ENCODE measurements around the gene KIR2DL3. TPM values are rescaled to one million over a fixed set of nuclear protein-coding genes. Genes with fewer than 3 reads are reported as not detected.
"Not testable (repeated sequence)": the region's sequence is repeated elsewhere in the genome, so short reads cannot be mapped to it uniquely, and the experiment has no call there.

The KIR2DL3 gene
- total RNA-seq, 4 donors from 2014 or later = not detected

DNA sequence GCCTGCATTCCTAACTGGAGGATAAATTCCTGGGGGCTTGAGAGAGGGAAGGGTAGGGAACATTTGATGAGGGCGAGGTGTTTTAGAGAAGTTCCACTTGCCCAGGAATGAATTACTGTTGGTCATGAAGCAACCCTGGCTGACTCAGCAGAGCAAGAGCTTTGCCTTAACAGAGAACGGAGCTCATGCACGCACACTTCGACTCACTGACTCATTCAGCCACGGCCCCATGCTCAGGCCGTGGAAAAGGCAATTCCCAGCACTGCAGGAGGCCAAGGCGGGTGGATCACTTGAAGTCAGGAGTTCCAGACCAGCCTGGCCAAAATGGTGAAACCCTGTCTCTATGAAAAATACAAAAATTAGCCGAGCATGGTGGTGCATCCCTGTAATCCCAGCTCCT is 25.9 kb downstream of the KIR2DL3 start:
- intact Hi-C loops (cut with DNase I; ENCODE audit: low total_unique reads); H3K4me3 ChIP-seq; H3K4me1 ChIP-seq; H3K27ac ChIP-seq; DNase-seq; H3K9me3 ChIP-seq; H3K27me3 ChIP-seq; H3K36me3 ChIP-seq: not testable (repeated sequence)

DNA sequence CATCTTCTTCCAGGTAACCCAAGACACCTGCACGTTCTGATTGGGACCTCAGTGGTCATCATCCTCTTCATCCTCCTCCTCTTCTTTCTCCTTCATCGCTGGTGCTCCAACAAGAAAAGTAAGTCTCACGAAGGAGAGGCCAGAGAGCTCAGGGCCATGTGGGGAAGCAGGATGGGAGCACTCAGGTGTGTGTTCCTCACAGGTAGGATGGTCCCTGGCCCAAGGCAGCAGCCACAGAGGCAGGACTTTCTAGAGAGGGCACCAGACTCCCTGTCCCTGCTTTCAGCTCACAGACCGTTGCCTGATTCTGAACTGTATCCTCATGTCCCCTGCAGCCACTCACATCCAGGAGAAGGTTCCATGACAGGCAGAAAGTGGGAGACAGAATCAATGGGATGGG is 28.2 kb downstream of the KIR2DL3 start:
- H3K9me3 ChIP-seq; DNase-seq; H3K27ac ChIP-seq; intact Hi-C loops (cut with DNase I; ENCODE audit: low total_unique reads); H3K4me3 ChIP-seq; H3K27me3 ChIP-seq; H3K36me3 ChIP-seq; H3K4me1 ChIP-seq: not testable (repeated sequence)

DNA sequence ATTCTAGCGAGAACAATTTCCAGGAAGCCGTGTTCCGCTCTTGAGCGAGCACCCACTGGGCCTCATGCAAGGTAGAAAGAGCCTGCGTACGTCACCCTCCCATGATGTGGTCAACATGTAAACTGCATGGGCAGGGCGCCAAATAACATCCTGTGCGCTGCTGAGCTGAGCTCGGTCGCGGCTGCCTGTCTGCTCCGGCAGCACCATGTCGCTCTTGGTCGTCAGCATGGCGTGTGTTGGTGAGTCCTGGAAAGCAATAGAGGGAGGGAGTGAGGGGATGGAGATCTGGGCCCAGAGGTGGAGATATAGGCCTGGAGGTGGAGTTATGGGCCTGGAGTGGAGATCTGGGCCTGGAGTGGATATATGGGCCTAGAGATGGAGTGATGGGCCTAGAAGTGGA is 31.3 kb downstream of the KIR2DL3 start, which contains the start of gene KIR2DL1:
Gene KIR2DL1, plus strand, starts transcription at position 148 of the 400 bp plus-strand sequence. Its CDS starts 58 bp downstream, at position 206.
- DNase-seq; intact Hi-C loops (cut with DNase I; ENCODE audit: low total_unique reads); H3K27ac ChIP-seq: not testable (repeated sequence)

DNA sequence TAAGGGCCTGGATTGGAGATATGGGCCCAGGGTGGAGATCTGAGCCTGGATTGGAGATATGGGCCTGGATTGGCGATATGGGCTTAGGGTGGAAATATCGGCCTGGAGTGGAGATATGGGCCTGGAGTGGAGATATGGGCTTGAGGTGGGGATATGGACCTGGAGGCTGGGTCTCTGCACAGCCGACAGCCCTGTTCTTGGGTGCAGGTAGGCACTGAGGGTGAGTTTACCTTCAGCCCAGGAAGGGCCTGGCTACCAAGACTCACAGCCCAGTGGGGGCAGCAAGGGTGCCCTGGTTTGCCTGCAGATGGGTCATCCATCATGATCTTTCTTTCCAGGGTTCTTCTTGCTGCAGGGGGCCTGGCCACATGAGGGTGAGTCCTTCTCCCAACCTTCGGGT is 32.2 kb downstream of the KIR2DL3 start:
- H3K36me3 ChIP-seq; H3K27me3 ChIP-seq; intact Hi-C loops (cut with DNase I; ENCODE audit: low total_unique reads); DNase-seq; H3K4me3 ChIP-seq; H3K9me3 ChIP-seq; H3K4me1 ChIP-seq; H3K27ac ChIP-seq: not testable (repeated sequence)

More for the DNA sequence above, 31.3 kb downstream of the KIR2DL3 start, which contains the start of gene KIR2DL1:
- H3K36me3 ChIP-seq, H3K9me3 ChIP-seq, H3K4me3 ChIP-seq, H3K27me3 ChIP-seq, H3K4me1 ChIP-seq: not testable (repeated sequence)

DNA sequence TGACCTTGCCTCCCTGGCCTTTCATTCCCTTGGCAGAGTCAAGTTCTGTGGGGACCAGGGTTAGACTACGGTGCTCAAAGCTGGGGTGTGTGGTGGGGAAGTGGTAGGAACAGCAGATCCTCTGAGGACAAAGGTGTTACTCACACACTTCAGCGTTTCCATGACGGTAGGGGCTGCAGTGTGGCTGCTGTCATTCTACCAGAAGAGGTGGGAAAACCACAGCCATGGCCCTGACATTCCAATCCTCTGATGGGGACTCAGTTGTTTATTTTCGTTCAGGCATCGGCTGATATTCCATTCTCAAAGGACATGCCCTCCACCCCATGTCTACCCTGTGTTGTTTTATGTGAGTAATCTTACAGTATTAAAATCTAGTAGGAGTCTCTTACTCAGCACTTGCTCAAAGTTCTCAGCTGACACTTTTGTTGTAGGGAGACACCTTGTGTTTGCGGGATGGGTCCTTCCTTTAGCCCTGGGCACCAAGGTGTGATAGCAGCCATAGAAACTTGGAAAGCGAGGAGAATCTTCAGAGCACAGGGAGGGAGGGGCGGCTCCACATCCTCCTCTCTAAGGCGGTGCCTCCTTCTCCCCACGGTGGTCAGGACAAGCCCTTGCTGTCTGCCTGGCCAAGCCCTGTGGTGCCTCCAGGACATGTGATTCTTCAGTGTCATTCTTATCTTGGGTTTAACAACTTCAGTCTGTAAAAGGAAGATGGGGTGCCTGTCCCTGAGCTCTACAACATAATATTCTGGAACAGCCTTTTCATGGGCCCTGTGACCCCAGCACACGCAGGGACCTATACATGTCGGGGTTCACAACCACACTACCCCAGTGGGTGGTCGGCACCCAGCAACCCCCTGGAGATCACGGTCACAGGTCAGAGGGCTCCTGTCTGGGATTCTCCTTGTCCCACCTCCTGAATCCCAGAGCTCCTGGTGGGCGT is 33.0 kb downstream of the KIR2DL3 start:
- H3K36me3 ChIP-seq; H3K4me3 ChIP-seq; DNase-seq; H3K27ac ChIP-seq; H3K9me3 ChIP-seq; H3K4me1 ChIP-seq; intact Hi-C loops (cut with DNase I; ENCODE audit: low total_unique reads); H3K27me3 ChIP-seq: not testable (repeated sequence)

DNA sequence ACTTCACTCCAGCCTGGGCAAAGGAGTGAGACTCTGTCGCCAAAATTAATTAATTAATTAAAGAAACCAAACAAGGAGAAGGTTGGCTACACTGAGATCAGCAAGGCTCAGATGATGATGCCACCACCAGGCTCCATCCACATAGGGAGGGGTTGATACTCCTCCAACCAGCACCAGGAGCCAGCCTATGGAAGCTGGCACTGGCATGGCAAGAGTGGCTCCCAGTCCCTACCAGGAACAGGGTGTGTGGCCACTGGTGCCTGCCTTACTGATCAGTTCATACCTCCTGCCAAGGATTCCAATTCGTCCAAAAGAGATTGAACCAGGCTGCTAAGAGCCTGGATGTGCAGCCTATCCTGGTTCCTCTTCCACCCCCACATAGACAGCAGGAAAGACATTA is 34.4 kb downstream of the KIR2DL3 start:
- intact Hi-C loops (cut with DNase I; ENCODE audit: low total_unique reads); H3K27ac ChIP-seq; H3K9me3 ChIP-seq; H3K27me3 ChIP-seq; H3K36me3 ChIP-seq; DNase-seq; H3K4me1 ChIP-seq; H3K4me3 ChIP-seq: not testable (repeated sequence)

DNA sequence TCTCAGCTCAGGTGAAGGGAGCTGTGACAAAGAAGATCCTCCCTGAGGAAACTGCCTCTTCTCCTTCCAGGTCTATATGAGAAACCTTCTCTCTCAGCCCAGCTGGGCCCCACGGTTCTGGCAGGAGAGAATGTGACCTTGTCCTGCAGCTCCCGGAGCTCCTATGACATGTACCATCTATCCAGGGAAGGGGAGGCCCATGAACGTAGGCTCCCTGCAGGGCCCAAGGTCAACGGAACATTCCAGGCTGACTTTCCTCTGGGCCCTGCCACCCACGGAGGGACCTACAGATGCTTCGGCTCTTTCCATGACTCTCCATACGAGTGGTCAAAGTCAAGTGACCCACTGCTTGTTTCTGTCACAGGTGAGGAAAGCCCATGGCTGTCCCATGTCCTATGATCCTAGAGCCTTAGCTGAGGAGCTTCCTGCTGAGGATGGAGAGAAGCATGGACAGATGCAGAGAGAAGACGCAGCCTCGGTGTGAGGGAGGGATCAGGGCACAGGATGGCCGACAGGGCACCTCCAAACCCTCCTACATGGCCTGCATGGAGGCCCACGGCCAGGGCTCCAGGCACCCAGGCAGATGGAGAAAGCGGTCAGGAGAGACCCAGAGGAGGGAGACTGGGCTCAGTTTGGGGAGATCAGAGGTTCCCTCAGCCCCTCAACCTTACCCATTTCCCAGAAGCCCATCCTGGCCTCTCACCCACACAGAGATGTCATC is 36.9 kb downstream of the KIR2DL3 start:
- H3K4me3 ChIP-seq; H3K27me3 ChIP-seq; H3K27ac ChIP-seq; DNase-seq; H3K4me1 ChIP-seq; intact Hi-C loops (cut with DNase I; ENCODE audit: low total_unique reads); H3K36me3 ChIP-seq; H3K9me3 ChIP-seq: not testable (repeated sequence)

DNA sequence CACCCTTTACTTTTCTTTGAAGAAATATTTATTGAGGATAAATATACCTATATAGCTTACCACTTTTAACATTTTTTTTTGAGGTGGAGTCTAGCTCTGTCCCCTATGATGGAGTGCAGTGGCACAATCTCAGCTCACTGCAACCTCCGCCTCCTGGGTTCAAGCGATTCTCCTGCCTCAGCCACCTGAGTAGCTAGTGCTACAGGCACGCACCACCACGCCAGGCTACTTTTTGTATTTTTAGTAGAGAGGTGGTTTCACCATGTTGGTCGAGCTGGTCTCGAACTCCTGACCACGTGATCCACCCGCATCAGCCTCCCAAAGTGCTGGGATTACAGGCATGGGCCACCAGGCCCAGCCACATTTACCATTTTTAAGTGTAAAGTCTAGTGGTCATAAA is 37.5 kb downstream of the KIR2DL3 start:
- intact Hi-C loops (cut with DNase I; ENCODE audit: low total_unique reads); H3K36me3 ChIP-seq; H3K9me3 ChIP-seq; DNase-seq; H3K4me3 ChIP-seq; H3K4me1 ChIP-seq; H3K27me3 ChIP-seq; H3K27ac ChIP-seq: not testable (repeated sequence)

DNA sequence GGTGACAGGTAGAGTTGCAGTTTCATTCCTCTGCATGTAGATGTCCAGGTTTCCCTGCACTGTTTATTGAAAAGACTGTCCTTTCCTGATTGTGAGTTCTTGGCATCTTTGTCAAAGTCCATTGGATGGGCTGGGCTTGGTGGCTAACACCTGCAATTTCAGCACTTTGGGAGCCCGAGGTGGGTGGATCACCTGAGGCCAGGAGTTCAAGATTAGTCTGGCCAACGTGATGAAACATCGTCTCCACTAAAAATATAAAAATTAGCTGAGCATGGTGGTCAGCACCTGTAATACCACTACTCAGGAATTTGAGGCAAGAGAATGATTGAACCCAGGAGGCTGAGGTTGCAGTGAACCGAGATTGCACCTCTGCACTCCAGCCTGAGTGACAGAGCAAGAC is 39.5 kb downstream of the KIR2DL3 start:
- H3K27ac ChIP-seq; DNase-seq; intact Hi-C loops (cut with DNase I; ENCODE audit: low total_unique reads); H3K4me1 ChIP-seq; H3K27me3 ChIP-seq; H3K36me3 ChIP-seq; H3K4me3 ChIP-seq; H3K9me3 ChIP-seq: not testable (repeated sequence)

DNA sequence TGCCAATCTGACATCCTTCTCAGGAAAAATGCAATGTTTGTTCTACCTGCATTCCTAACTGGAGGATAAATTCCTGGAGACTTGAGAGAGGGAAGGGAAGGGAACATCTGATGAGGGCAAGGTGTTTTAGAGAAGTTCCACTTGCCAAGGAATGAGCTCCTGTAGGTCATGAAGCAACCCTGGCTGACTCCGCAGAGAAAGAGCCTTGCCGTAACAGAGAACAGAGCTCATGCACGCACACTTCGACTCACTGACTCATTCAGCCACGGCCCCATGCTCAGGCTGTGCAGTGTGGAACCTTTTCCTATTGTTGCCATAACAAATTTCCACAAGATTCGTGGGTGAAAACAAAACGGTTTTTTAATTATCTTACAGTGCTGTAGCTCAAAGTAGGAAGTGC is 40.6 kb downstream of the KIR2DL3 start:
- H3K9me3 ChIP-seq; H3K36me3 ChIP-seq; H3K27ac ChIP-seq; H3K4me3 ChIP-seq; intact Hi-C loops (cut with DNase I; ENCODE audit: low total_unique reads); H3K27me3 ChIP-seq; H3K4me1 ChIP-seq; DNase-seq: not testable (repeated sequence)

DNA sequence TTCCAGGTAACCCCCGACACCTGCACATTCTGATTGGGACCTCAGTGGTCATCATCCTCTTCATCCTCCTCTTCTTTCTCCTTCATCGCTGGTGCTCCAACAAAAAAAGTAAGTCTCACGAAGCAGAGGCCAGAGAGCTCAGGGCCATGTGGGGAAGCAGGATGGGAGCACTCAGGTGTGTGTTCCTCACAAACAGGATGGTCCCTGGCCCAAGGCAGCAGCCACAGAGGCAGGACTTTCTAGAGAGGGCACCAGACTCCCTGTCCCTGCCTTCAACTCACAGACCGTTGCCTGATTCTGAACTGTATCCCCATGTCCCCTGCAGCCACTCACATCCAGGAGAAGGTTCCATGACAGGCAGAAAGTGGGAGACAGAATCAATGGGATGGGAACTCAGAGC is 44.6 kb downstream of the KIR2DL3 start:
- H3K27ac ChIP-seq; H3K4me3 ChIP-seq; H3K27me3 ChIP-seq; DNase-seq; H3K4me1 ChIP-seq; intact Hi-C loops (cut with DNase I; ENCODE audit: low total_unique reads); H3K9me3 ChIP-seq; H3K36me3 ChIP-seq: not testable (repeated sequence)

DNA sequence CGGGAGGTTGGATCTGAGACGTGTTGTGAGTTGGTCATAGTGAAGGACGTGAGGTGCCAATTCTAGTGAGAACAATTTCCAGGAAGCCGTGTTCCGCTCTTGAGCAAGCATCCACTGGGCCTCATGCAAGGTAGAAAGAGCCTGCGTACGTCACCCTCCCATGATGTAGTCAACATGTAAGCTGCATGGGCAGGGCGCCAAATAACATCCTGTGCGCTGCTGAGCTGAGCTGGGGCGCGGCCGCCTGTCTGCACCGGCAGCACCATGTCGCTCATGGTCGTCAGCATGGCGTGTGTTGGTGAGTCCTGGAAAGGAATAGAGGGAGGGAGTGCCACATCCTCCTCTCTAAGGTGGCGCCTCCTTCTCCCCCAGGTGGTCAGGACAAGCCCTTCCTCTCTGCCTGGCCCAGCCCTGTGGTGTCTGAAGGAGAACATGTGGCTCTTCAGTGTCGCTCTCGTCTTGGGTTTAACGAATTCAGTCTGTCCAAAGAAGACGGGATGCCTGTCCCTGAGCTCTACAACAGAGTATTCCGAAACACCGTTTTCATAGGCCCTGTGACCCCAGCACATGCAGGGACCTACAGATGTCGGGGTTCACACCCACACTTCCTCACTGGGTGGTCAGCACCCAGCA is 47.9 kb downstream of the KIR2DL3 start:
- H3K36me3 ChIP-seq; DNase-seq; H3K27me3 ChIP-seq; H3K4me3 ChIP-seq; H3K9me3 ChIP-seq; H3K4me1 ChIP-seq; intact Hi-C loops (cut with DNase I; ENCODE audit: low total_unique reads); H3K27ac ChIP-seq: not testable (repeated sequence)

DNA sequence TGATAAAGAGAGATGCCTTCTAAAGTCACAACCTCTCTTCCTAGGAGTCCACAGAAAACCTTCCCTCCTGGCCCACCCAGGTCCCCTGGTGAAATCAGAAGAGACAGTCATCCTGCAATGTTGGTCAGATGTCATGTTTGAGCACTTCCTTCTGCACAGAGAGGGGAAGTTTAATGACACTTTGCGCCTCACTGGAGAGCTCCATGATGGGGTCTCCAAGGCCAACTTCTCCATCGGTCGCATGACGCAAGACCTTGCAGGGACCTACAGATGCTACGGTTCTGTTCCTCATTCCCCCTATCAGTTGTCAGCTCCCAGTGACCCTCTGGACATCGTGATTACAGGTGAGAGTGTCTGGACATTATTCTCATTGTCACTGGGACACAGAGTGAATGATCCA is 49.8 kb downstream of the KIR2DL3 start:
- H3K9me3 ChIP-seq; DNase-seq; H3K4me1 ChIP-seq; H3K4me3 ChIP-seq; intact Hi-C loops (cut with DNase I; ENCODE audit: low total_unique reads); H3K27ac ChIP-seq; H3K27me3 ChIP-seq; H3K36me3 ChIP-seq: not testable (repeated sequence)
